SU-DHL-6 (cell line): ENCODE measurements around the gene FSTL1.

ENCODE experiments used
- H2AFZ ChIP-seq: fragments of 200-600 bp; sonication (generic); 2 replicates; pipeline ENCODE4 v1.6.1; 2014; ENCODE audit warnings: low read depth, mild to moderate bottlenecking, moderate library complexity, mixed read lengths, antibody characterized with exemption, low read length; ENCODE audit not compliant: severe bottlenecking
- H3F3A ChIP-seq: fragments of 200-600 bp; shearing (Covaris generic); 2 replicates; pipeline ENCODE4 v1.6.0; 2016; ENCODE audit warnings: antibody characterized with exemption, mild to moderate bottlenecking; ENCODE audit not compliant: insufficient read depth
- H3K27ac ChIP-seq: fragments of 200-600 bp; sonication (generic); 2 replicates; pipeline ENCODE4 v1.5.1; 2016; ENCODE audit warnings: low read depth, mild to moderate bottlenecking, low read length, moderate library complexity, mixed read lengths
- H3K27me3 ChIP-seq: fragments of 200-600 bp; sonication (generic), shearing (Covaris generic); 2 replicates; pipeline ENCODE4 v1.6.0; 2014; ENCODE audit warnings: mild to moderate bottlenecking, low read length
- H3K36me3 ChIP-seq: fragments of 200-600 bp; sonication (generic); 2 replicates; pipeline ENCODE4 v1.6.1; 2014; ENCODE audit warnings: mild to moderate bottlenecking, low read length, mixed read lengths
- H3K4me2 ChIP-seq: fragments of 300-600, 200-600 bp; shearing (Covaris generic), sonication (generic); 2 replicates; pipeline ENCODE4 v1.6.0; 2014; ENCODE audit warnings: low read length, low read depth, mild to moderate bottlenecking; ENCODE audit not compliant: poor library complexity, severe bottlenecking
- H3K4me3 ChIP-seq: fragments of 200-600 bp; sonication (generic); 2 replicates; pipeline ENCODE4 v1.5.1; 2014; ENCODE audit warnings: antibody characterized with exemption, low read length, mild to moderate bottlenecking, mixed read lengths; ENCODE audit not compliant: insufficient read depth, poor library complexity, severe bottlenecking
- H3K79me2 ChIP-seq: fragments of 200-600 bp; sonication (generic); 2 replicates; pipeline ENCODE4 v1.6.1; 2014; ENCODE audit warnings: mild to moderate bottlenecking, low read length, moderate library complexity; ENCODE audit not compliant: insufficient read depth
- H3K9ac ChIP-seq: fragments of 200-600 bp; sonication (generic); 2 replicates; pipeline ENCODE4 v1.7.0; 2014; ENCODE audit warnings: mild to moderate bottlenecking, low read length
- H3K9me2 ChIP-seq: fragments of 200-600 bp; sonication (generic); replicated peaks from 2 replicates; pipeline ENCODE4 v1.6.1; 2014; ENCODE audit warnings: low read length; ENCODE audit not compliant: insufficient read depth
- H3K9me3 ChIP-seq: fragments of 200-600 bp; sonication (generic); 2 replicates; pipeline ENCODE4 v1.6.1; 2014; ENCODE audit warnings: low read length, mixed read lengths; ENCODE audit not compliant: insufficient read depth
- H4K20me1 ChIP-seq: fragments of 200-600 bp; sonication (generic); 2 replicates; pipeline ENCODE4 v1.6.1; 2014; ENCODE audit warnings: low read depth, mild to moderate bottlenecking, antibody characterized with exemption, low read length, moderate library complexity, mixed read lengths
- EZH2phosphoT487 ChIP-seq: fragments of 200-600 bp; sonication (generic), shearing (Covaris generic); conservative IDR thresholded peaks from 2 replicates; pipeline ENCODE4 v1.6.1; 2018; ENCODE audit warnings: mild to moderate bottlenecking, antibody characterized with exemption, low read length, moderate library complexity, mixed read lengths
- TF ChIP-seq, protein P1 (sequence below): fragments of 200-600 bp; sonication (generic); IDR thresholded peaks from one replicate; pipeline ENCODE4 v1.5.1; 2017; ENCODE audit warnings: antibody characterized with exemption, mild to moderate bottlenecking, low read length, moderate library complexity; ENCODE audit not compliant: insufficient read depth, poor library complexity, severe bottlenecking

FSTL1 gene

DNA sequence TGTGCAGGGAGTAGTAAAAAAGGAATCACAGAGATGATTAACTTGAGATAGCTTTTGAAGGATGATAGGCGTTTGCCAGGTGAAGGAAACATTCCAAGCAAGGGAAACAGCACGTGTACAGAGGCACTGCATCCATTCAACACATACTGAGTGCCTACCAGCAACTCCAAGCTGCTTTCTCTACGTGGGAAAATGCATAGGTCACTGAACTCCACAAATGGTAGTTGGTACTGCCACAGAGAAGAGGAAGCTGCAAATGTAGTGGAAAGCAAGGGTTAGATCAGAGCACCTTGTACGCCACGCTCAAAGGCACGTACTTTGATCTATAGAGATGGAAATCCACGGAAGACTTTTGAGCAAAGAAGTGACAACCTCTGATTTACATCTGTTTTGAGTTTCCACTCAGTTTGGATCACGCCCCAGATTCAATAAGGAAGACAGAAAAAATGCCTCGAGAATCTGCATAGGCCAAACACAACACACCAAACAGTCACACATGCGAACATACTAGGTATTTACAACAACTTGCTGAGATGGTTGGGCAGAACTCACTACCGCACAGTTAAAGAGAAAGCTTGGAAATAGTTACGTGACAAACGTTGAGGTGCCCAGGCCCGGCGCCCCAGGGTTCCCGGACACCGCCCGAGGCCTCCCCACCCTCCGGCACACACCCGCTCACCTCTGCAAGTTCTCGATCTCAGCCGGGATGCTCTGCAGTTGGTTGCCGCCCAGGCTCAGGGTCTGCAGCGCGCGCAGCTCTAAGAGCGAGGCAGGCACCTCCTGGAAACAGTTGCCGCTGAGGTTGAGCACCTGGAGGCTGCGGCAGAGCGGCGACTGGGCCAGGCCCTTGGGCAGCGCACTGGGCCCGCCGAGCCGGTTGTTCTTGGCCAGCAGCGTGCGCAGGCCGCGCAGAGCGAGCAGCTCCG lies 102.5 kb downstream of the FSTL1 start:
- Histone ChIP-seq H3K9me2 (no peaks in the 10 kb centered on the region), H3K27ac (peak overlapping the region; percentile 74), H3K9ac (peak overlapping the region; percentile 73), H3K4me2 (peak overlapping the region; percentile 99), H3K36me3 (peaks cover 36% of the 10 kb centered on the region), H3K4me3 (peak overlapping the region; percentile 78), H4K20me1 (peaks cover 9% of the 10 kb centered on the region; the same call in 1 of the 2 replicates), H3K27me3 (no peaks in the 10 kb centered on the region), H3K79me2 (peaks cover 55% of the 10 kb centered on the region), H3F3A (peaks cover 7% of the 10 kb centered on the region), H2AFZ (peak overlapping the region; percentile 15), H3K9me3 (peaks cover under 1% of the 10 kb centered on the region; the same call in 1 of the 2 replicates)
- no peak for TF ChIP-seq EZH2phosphoT487
- TF ChIP-seq, protein P1, sequence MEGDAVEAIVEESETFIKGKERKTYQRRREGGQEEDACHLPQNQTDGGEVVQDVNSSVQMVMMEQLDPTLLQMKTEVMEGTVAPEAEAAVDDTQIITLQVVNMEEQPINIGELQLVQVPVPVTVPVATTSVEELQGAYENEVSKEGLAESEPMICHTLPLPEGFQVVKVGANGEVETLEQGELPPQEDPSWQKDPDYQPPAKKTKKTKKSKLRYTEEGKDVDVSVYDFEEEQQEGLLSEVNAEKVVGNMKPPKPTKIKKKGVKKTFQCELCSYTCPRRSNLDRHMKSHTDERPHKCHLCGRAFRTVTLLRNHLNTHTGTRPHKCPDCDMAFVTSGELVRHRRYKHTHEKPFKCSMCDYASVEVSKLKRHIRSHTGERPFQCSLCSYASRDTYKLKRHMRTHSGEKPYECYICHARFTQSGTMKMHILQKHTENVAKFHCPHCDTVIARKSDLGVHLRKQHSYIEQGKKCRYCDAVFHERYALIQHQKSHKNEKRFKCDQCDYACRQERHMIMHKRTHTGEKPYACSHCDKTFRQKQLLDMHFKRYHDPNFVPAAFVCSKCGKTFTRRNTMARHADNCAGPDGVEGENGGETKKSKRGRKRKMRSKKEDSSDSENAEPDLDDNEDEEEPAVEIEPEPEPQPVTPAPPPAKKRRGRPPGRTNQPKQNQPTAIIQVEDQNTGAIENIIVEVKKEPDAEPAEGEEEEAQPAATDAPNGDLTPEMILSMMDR, result peak; percentile 16

DNA sequence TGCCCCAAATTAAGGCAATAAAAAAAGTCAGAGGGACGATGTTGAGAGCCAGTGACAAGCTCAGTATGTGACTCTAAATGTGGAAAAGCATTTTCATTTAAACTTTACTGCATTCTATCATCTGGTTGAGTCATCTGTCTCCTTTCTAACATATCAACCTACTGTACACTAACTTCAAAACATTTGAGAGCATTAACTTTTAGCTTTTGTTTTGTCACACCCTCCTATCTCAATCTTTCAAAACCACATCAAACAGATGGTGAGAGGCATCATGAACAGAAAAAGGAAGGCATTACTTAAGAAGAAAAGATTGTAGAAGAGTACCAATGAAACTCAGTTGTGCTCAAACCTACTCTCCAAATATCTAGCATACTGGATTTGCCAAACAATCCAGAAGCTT lies 106.4 kb downstream of the FSTL1 start:
- Histone ChIP-seq H3K27me3 (no peaks in the 10 kb centered on the region), H3K36me3 (peaks cover 71% of the 10 kb centered on the region), H3K79me2 (peaks cover 94% of the 10 kb centered on the region), H3F3A (no peaks in the 10 kb centered on the region), H3K27ac (no peak overlapping the region), H3K9me2 (no peaks in the 10 kb centered on the region), H4K20me1 (peaks cover 9% of the 10 kb centered on the region; the same call in 1 of the 2 replicates), H2AFZ (no peak overlapping the region), H3K4me3 (no peak overlapping the region), H3K4me2 (peak overlapping the region; percentile 17), H3K9me3 (peaks cover 34% of the 10 kb centered on the region; the same call in 1 of the 2 replicates), H3K9ac (no peak overlapping the region)
- TF ChIP-seq, protein P1, result no peak
- no peak for TF ChIP-seq EZH2phosphoT487
